Ishikawa (cell line): ENCODE measurements around the gene PADI1.

ENCODE experiments used
- CEBPB ChIP-seq: IDR thresholded peaks from 2 replicates; pipeline ENCODE4 v1.6.1; 2012
- CREB1 ChIP-seq: IDR thresholded peaks from 2 replicates; pipeline ENCODE4 v1.6.1; 2012; ENCODE audit warnings: low read depth
- EGR1 ChIP-seq: IDR thresholded peaks from 2 replicates; pipeline ENCODE4 v1.6.1; 2012
- EP300 ChIP-seq: IDR thresholded peaks from 2 replicates; pipeline ENCODE4 v1.6.1; 2012; ENCODE audit warnings: borderline replicate concordance
- FOXM1 ChIP-seq: IDR thresholded peaks from 2 replicates; pipeline ENCODE4 v1.6.1; 2012; ENCODE audit warnings: low read depth, borderline replicate concordance
- RAD21 ChIP-seq: IDR thresholded peaks from 2 replicates; pipeline ENCODE4 v1.6.1; 2012; ENCODE audit warnings: low read depth
- TAF1 ChIP-seq: IDR thresholded peaks from 2 replicates; pipeline ENCODE4 v1.6.1; 2012; ENCODE audit warnings: low read depth, mild to moderate bottlenecking
- TCF12 ChIP-seq: IDR thresholded peaks from 2 replicates; pipeline ENCODE4 v1.6.1; 2012; ENCODE audit warnings: low read depth
- TEAD4 ChIP-seq: IDR thresholded peaks from 2 replicates; pipeline ENCODE4 v1.6.1; 2012
- USF1 ChIP-seq: IDR thresholded peaks from 2 replicates; pipeline ENCODE4 v1.6.1; 2012
- YY1 ChIP-seq: IDR thresholded peaks from 2 replicates; pipeline ENCODE4 v1.6.1; 2012; ENCODE audit warnings: low read depth
- ZBTB7A ChIP-seq: IDR thresholded peaks from 2 replicates; pipeline ENCODE4 v1.6.1; 2012; ENCODE audit warnings: low read depth
- TF ChIP-seq, protein P1 (sequence below): IDR thresholded peaks from 2 replicates; pipeline ENCODE4 v1.6.1; 2012

GRCh38 chr1:17206196-17206595, 1.3 kb downstream of the PADI1 start:
- TF ChIP-seq TAF1: no peak
- TF ChIP-seq, protein P1, sequence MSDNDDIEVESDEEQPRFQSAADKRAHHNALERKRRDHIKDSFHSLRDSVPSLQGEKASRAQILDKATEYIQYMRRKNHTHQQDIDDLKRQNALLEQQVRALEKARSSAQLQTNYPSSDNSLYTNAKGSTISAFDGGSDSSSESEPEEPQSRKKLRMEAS: no peak
- no peak for TF ChIP-seq EP300
- TF ChIP-seq EGR1: no peak
- no peak for TF ChIP-seq TCF12
- TF ChIP-seq YY1: no peak
- TF ChIP-seq ZBTB7A: 0 out of 2 replicates have a peak, but pooled peaks have one; percentile 32
- TF ChIP-seq CREB1: no peak
- no peak for TF ChIP-seq RAD21
- no peak for TF ChIP-seq USF1
- no peak for TF ChIP-seq CEBPB
- no peak for TF ChIP-seq FOXM1
- no peak for TF ChIP-seq TEAD4
